ENCODE data around the gene C16orf92.

- TF ChIP-seq CTCF (IDR thresholded peaks at IDR 0.05; ENCODE audit: borderline replicate concordance, extremely low read depth, low read length, poor library complexity, severe bottlenecking) (no peak), EZH2 (IDR thresholded peaks at IDR 0.05; ENCODE audit: borderline replicate concordance, low read depth, low read length, severe bottlenecking) (no peak)
Observed at GRCh38 chr16:30046588-30046987, 23.6 kb downstream of the C16orf92 start.

Data from DND-41 (cell line).